Cardiac muscle cell (in vitro differentiated cells and primary cell): Measurements from ENCODE around the gene FBXO8. TPM values are rescaled to one million over a fixed set of nuclear protein-coding genes. Genes with fewer than 3 reads are reported as not detected.
A peak's percentile ranks its signal among the peaks of the same experiment; 100 is the strongest.

Source experiments
- DNase-seq, 2 donors: peaks; one replicate each; pipeline versions ENCODE4 v3.0.0 to v3.0.0-alpha.2; 2010 to 2017; ENCODE audit warnings: low read depth in 1 of 2, low spot score in 1 of 2
- H3K27ac ChIP-seq: fragments of 200-600 bp; sonication (generic); 2 replicates; pipeline ENCODE4 v1.5.1; 2016
- H3K27me3 ChIP-seq: fragments of 200-600 bp; sonication (generic); 2 replicates; pipeline ENCODE4 v1.6.0; 2016; ENCODE audit warnings: control low read depth
- H3K36me3 ChIP-seq: fragments of 200-600 bp; sonication (generic); 2 replicates; pipeline ENCODE4 v1.5.1; 2016; ENCODE audit warnings: control low read depth
- H3K4me1 ChIP-seq: fragments of 200-600 bp; sonication (generic); 2 replicates; pipeline ENCODE4 v1.8.1; 2017; ENCODE audit warnings: low read depth, mild to moderate bottlenecking, mixed run types
- H3K4me3 ChIP-seq: fragments of 200-600 bp; sonication (generic); 2 replicates; pipeline ENCODE4 v1.5.1; 2016; ENCODE audit warnings: mild to moderate bottlenecking
- H3K9me3 ChIP-seq: fragments of 200-600 bp; sonication (generic); 2 replicates; pipeline ENCODE4 v1.5.1; 2017; ENCODE audit warnings: low read depth, mild to moderate bottlenecking, control low read depth
- CTCF ChIP-seq: IDR thresholded peaks from 2 replicates; pipeline ENCODE4 v1.5.1; 2012; ENCODE audit warnings: low read depth, mild to moderate bottlenecking, low read length
- polyA plus RNA-seq: library from polyadenylated mRNA; unstranded; fragments of >200 nt; fragmentation: Nextera tagmentation; extraction: Ambion mirVana; gene quantifications from 2 replicates; pipeline ENCODE4 v1.2.1, GENCODE V29; 2016
- total RNA-seq: library from RNA; depleted of rRNA; stranded (reverse); fragments of >200 nt; gene quantifications from 2 replicates; pipeline ENCODE4 v1.2.3, GENCODE V29; 2016

FBXO8 gene
- total and polyA plus RNA-seq, 2 experiments from 2014 or later, result 17.5 to 23.5 TPM

GRCh38 chr4:174222266-174222872 lies 61.1 kb downstream of the FBXO8 start:
- Histone ChIP-seq H3K4me1 (peaks cover under 1% of the 10 kb centered on the region), H3K27me3 (peaks cover 27% of the 10 kb centered on the region), H3K36me3 (no peaks in the 10 kb centered on the region), H3K4me3 (no peak overlapping the region), H3K27ac (no peak overlapping the region), H3K9me3 (no peaks in the 10 kb centered on the region)
- peak; percentile 45 to 51 for DNase-seq
- peak; percentile 74 for TF ChIP-seq CTCF

- H3K36me3 ChIP-seq, result no peaks in the 10 kb centered on the region
- H3K4me1 ChIP-seq, result peaks cover 11% of the 10 kb centered on the region
- H3K27me3 ChIP-seq, result peaks cover 68% of the 10 kb centered on the region
- no peak overlapping the region for H3K27ac ChIP-seq
- H3K9me3 ChIP-seq, result no peaks in the 10 kb centered on the region
- no peak for TF ChIP-seq CTCF
- DNase-seq, result peak in 1 of 2 donors; percentile 49
- peak overlapping the region; percentile 16 for H3K4me3 ChIP-seq
Observed at GRCh38 chr4:174218127-174218790, 65.2 kb downstream of the FBXO8 start.

- H3K4me3 ChIP-seq, result peak overlapping the region; percentile 16
- peak; percentile 44 to 76 for DNase-seq
- no peaks in the 10 kb centered on the region for H3K36me3 ChIP-seq
- no peak overlapping the region for H3K27ac ChIP-seq
- H3K4me1 ChIP-seq, result peaks cover 11% of the 10 kb centered on the region
- TF ChIP-seq CTCF, result peak; percentile 10
- peaks cover 76% of the 10 kb centered on the region for H3K27me3 ChIP-seq
- no peaks in the 10 kb centered on the region for H3K9me3 ChIP-seq
Observed at GRCh38 chr4:174217273-174218126, 66.0 kb downstream of the FBXO8 start.

- H3K4me3 ChIP-seq, result peak overlapping the region; percentile 16
Observed at GRCh38 chr4:174216799-174217272, 66.6 kb downstream of the FBXO8 start.

More at GRCh38 chr4:174216799-174217272, 66.6 kb downstream of the FBXO8 start:
- Histone ChIP-seq H3K4me1 (peaks cover 11% of the 10 kb centered on the region), H3K9me3 (no peaks in the 10 kb centered on the region), H3K27ac (no peak overlapping the region), H3K36me3 (no peaks in the 10 kb centered on the region), H3K27me3 (peaks cover 83% of the 10 kb centered on the region)
- DNase-seq, result no peak
- TF ChIP-seq CTCF, result no peak
